GM12878 (cell line): ENCODE data around the gene MMP19. TPM values are rescaled to one million over a fixed set of nuclear protein-coding genes. Genes with fewer than 3 reads are reported as not detected.

Experiments
- ATAC-seq: fragments of 200-7000 bp; cut with Tn5 transposase; 3 replicates; pipeline ENCODE4 v1.9.1; 2020; ENCODE audit warnings: mild to moderate bottlenecking, moderate library complexity
- BruUV-seq: library from RNA; stranded (reverse); fragments of 400-500 nt; replicated peaks from 2 replicates; lab custom pipeline; 2021; lab: Mats Ljungman, UMichigan
- CTCF ChIA-PET: fragments of 300-600 bp; sonication (Branson Sonifier 250); formaldehyde crosslinking; extraction: SDS; loops from one replicate; lab custom pipeline; 2021; ENCODE audit warnings: inconsistent platforms; lab: Yijun Ruan, JAX
- POLR2A ChIA-PET: fragments of 350-600 bp; formaldehyde crosslinking; extraction: SDS; loops from one replicate; lab custom pipeline; 2021; ENCODE audit warnings: inconsistent platforms; lab: Charles Lee
- RAD21 ChIA-PET: fragments of 300-600 bp; sonication (Branson Sonifier 250); formaldehyde crosslinking; loops from one replicate; lab custom pipeline; 2023; ENCODE audit warnings: antibody characterized with exemption; ENCODE audit not compliant: unreplicated experiment; lab: Charles Lee
- SMC1A ChIA-PET: fragments of 300-600 bp; sonication (Branson Sonifier 250); formaldehyde crosslinking; loops from one replicate; lab custom pipeline; 2023; ENCODE audit not compliant: unreplicated experiment, uncharacterized antibody; lab: Charles Lee
- DNase-seq: peaks from one replicate; pipeline ENCODE4 v3.0.0-alpha.2; 2011; ENCODE audit warnings: low read depth, low spot score
- FAIRE-seq: peaks from 3 replicates; lab custom pipeline; 2011; peaks lifted over from hg19 to GRCh38; lab: Jason Lieb, UNC
- H2AFZ ChIP-seq: 2 replicates; pipeline ENCODE4 v1.6.0; 2011; ENCODE audit warnings: low read depth, low read length, control low read depth; ENCODE audit not compliant: control insufficient read depth
- H3K27ac ChIP-seq: 2 replicates; pipeline ENCODE4 v1.5.1; 2011; ENCODE audit warnings: control low read depth; ENCODE audit not compliant: control insufficient read depth, insufficient read depth
- H3K27me3 ChIP-seq, 2 experiments: replicated peaks in 1 of 2; 2 replicates each; pipeline versions ENCODE4 v1.6.0 to v1.6.1; 2011; ENCODE audit warnings: low read length in 1 of 2; ENCODE audit not compliant: control insufficient read depth in 2 of 2, insufficient read depth in 2 of 2
- H3K36me3 ChIP-seq, 2 experiments: 2 replicates each; pipeline ENCODE4 v1.5.1; 2011; ENCODE audit warnings: low read length in 1 of 2; ENCODE audit not compliant: control insufficient read depth in 2 of 2, insufficient read depth in 2 of 2
- H3K4me1 ChIP-seq: 2 replicates; pipeline ENCODE4 v1.6.1; 2011; ENCODE audit warnings: mild to moderate bottlenecking, low read length, moderate library complexity, mixed read lengths; ENCODE audit not compliant: control insufficient read depth, insufficient read depth
- H3K4me2 ChIP-seq: 2 replicates; pipeline ENCODE4 v1.6.0; 2011; ENCODE audit warnings: control low read depth; ENCODE audit not compliant: control insufficient read depth, insufficient read depth
- H3K4me3 ChIP-seq: fragments of 200-600 bp; sonication (generic); 2 replicates; pipeline ENCODE4 v1.5.1; 2016
- H3K79me2 ChIP-seq: 2 replicates; pipeline ENCODE4 v1.6.0; 2011; ENCODE audit warnings: low read length; ENCODE audit not compliant: control insufficient read depth, insufficient read depth
- H3K9ac ChIP-seq: 2 replicates; pipeline ENCODE4 v1.8.0; 2011; ENCODE audit warnings: low read length, control low read depth, mixed read lengths; ENCODE audit not compliant: control insufficient read depth, insufficient read depth
- H3K9me3 ChIP-seq: replicated peaks from 3 replicates; pipeline ENCODE4 v1.5.1; 2011; ENCODE audit warnings: mild to moderate bottlenecking, low read length; ENCODE audit not compliant: control insufficient read depth, insufficient read depth
- H4K20me1 ChIP-seq: 2 replicates; pipeline ENCODE4 v1.6.0; 2011; ENCODE audit not compliant: control insufficient read depth, insufficient read depth
- CBX3 ChIP-seq: fragments of 200-600 bp; sonication (generic); IDR thresholded peaks from 2 replicates; pipeline ENCODE4 v1.6.1; 2016; ENCODE audit warnings: low read depth, borderline replicate concordance
- FOXK2 ChIP-seq: fragments of 450-650 bp; IDR thresholded peaks from 2 replicates; pipeline ENCODE4 v1.6.1; 2017; ENCODE audit warnings: mild to moderate bottlenecking, moderate library complexity
- JUNB ChIP-seq: IDR thresholded peaks from 2 replicates; pipeline ENCODE4 v1.6.1; 2016; ENCODE audit warnings: antibody characterized with exemption, mild to moderate bottlenecking
- MYB ChIP-seq: fragments of 150-350 bp; IDR thresholded peaks from 2 replicates; pipeline ENCODE4 v1.6.1; 2014; ENCODE audit warnings: mild to moderate bottlenecking, low read depth, low read length, borderline replicate concordance
- RCOR1 ChIP-seq: conservative IDR thresholded peaks from 2 replicates; pipeline ENCODE4 v1.6.1; 2012; ENCODE audit warnings: low read depth, low read length, improper control_type of control experiment
- RELA ChIP-seq: fragments of 450-650 bp; IDR thresholded peaks from 2 replicates; pipeline ENCODE4 v1.8.0; 2014; ENCODE audit warnings: borderline replicate concordance; ENCODE audit not compliant: partially characterized antibody
- STAT3 ChIP-seq: IDR thresholded peaks from 2 replicates; pipeline ENCODE4 v1.6.1; 2011; ENCODE audit warnings: low read depth, low read length, improper control_type of control experiment
- SUPT20H ChIP-seq: IDR thresholded peaks from 2 replicates; pipeline ENCODE4 v1.6.1; 2011; ENCODE audit warnings: low read depth, mild to moderate bottlenecking, low read length, moderate library complexity, borderline replicate concordance; ENCODE audit not compliant: control insufficient read depth
- YY1 ChIP-seq: IDR thresholded peaks from 2 replicates; pipeline ENCODE4 v1.6.1; 2011; ENCODE audit warnings: low read depth, mild to moderate bottlenecking, low read length
- ZNF217 ChIP-seq: fragments of 450-650 bp; IDR thresholded peaks from 2 replicates; pipeline ENCODE4 v1.6.1; 2017; ENCODE audit warnings: antibody characterized with exemption, mild to moderate bottlenecking
- WGBS: methylation state at CpG from one replicate; pipeline ENCODE4 v1.1.6; 2016; ENCODE audit warnings: low lambda C conversion rate; ENCODE audit not compliant: insufficient replicate concordance, insufficient coverage; ENCODE audit errors: missing lambda C conversion rate; 5-methylcytosine and 5-hydroxymethylcytosine counted together
- in situ Hi-C: fragments of 300-500 bp; cut with MboI; formaldehyde crosslinking; loops from 9 replicates; pipeline ENCODE4 v1.14.3; 2018; ENCODE audit warnings: mixed read lengths
- intact Hi-C: fragments of 100-400 bp; cut with micrococcal nuclease; formaldehyde crosslinking; loops from one replicate; pipeline ENCODE4 v1.14.2; 2022; ENCODE audit not compliant: unreplicated experiment
- polyA plus RNA-seq, 11 experiments: library from polyadenylated mRNA; depleted of rRNA in 4 of 11; unstranded in 6 of 11; stranded (reverse) in 5 of 11; fragments of >200 nt; fragmentation: Nextera tagmentation in 4 of 11; fragmentation: Illumina TruSeq in 1 of 11; extraction: Ambion mirVana in 4 of 11; extraction: Trizol in 1 of 11; gene quantifications; 1 replicate in 1 of 11; 2 replicates in 10 of 11; pipeline versions ENCODE4 v1.2.1 to v1.2.3, GENCODE V29; 2011 to 2016; ENCODE audit warnings: inconsistent platforms in 2 of 11, missing spikeins in 2 of 11, low read depth in 1 of 11
- total RNA-seq, 4 experiments: library from RNA; depleted of rRNA in 3 of 4; stranded (reverse); fragments of >200 nt in 3 of 4; fragmentation: Illumina TruSeq in 1 of 4; extraction: Trizol in 1 of 4; gene quantifications; 2 replicates each; pipeline versions ENCODE4 v1.2.1 to v1.2.3, GENCODE V29; 2013 to 2021
- TF ChIP-seq, protein P1 (sequence below): fragments of 450-650 bp; IDR thresholded peaks from 2 replicates; pipeline ENCODE4 v1.6.1; 2014; ENCODE audit warnings: mild to moderate bottlenecking
- TF ChIP-seq, protein P2 (sequence below): fragments of 450-650 bp; IDR thresholded peaks from 2 replicates; pipeline ENCODE4 v1.6.1; 2017; ENCODE audit warnings: antibody characterized with exemption, mild to moderate bottlenecking, moderate library complexity
- TF ChIP-seq, protein P3 (sequence below): fragments of 450-650 bp; conservative IDR thresholded peaks from 2 replicates; pipeline ENCODE4 v1.6.1; 2017; ENCODE audit warnings: mild to moderate bottlenecking, moderate library complexity
- TF ChIP-seq, protein P4 (sequence below): fragments of 450-650 bp; IDR thresholded peaks from 2 replicates; pipeline ENCODE4 v1.6.1; 2017; ENCODE audit warnings: mild to moderate bottlenecking

The MMP19 gene
- total and polyA plus RNA-seq, 10 of the 15 experiments (the other 5 are each of a cell fraction or from before 2014, with no cell fraction given): 0.03 to 0.04 (median 0.04) TPM; not detected in 7

DNA sequence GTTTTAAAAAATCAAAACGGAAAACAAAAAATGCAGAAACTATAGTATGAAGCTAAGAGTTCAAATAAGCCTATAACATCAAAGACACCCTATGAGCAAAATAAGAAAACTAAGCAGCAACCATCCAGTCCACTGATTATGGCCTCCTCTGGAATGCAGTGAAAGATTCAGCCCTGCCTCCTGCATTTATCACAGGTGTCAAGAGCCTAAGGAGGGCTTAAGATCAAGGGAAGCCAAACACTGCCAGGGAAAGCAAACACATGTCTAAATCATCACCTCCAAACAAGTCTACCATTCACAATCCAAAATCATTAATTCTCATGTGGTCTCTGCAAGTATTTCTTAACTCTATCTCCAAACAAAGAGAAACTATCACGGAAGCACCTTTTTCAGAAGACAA is 53.6 kb downstream of the MMP19 start:
- BruUV-seq: no TSS peak
- H3K4me3 ChIP-seq: no peak overlapping the region
- POLR2A ChIA-PET: no interaction called here
- TF ChIP-seq, protein P1, sequence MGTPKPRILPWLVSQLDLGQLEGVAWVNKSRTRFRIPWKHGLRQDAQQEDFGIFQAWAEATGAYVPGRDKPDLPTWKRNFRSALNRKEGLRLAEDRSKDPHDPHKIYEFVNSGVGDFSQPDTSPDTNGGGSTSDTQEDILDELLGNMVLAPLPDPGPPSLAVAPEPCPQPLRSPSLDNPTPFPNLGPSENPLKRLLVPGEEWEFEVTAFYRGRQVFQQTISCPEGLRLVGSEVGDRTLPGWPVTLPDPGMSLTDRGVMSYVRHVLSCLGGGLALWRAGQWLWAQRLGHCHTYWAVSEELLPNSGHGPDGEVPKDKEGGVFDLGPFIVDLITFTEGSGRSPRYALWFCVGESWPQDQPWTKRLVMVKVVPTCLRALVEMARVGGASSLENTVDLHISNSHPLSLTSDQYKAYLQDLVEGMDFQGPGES: no peak
- no peak for TF ChIP-seq RCOR1
- TF ChIP-seq, protein P2, sequence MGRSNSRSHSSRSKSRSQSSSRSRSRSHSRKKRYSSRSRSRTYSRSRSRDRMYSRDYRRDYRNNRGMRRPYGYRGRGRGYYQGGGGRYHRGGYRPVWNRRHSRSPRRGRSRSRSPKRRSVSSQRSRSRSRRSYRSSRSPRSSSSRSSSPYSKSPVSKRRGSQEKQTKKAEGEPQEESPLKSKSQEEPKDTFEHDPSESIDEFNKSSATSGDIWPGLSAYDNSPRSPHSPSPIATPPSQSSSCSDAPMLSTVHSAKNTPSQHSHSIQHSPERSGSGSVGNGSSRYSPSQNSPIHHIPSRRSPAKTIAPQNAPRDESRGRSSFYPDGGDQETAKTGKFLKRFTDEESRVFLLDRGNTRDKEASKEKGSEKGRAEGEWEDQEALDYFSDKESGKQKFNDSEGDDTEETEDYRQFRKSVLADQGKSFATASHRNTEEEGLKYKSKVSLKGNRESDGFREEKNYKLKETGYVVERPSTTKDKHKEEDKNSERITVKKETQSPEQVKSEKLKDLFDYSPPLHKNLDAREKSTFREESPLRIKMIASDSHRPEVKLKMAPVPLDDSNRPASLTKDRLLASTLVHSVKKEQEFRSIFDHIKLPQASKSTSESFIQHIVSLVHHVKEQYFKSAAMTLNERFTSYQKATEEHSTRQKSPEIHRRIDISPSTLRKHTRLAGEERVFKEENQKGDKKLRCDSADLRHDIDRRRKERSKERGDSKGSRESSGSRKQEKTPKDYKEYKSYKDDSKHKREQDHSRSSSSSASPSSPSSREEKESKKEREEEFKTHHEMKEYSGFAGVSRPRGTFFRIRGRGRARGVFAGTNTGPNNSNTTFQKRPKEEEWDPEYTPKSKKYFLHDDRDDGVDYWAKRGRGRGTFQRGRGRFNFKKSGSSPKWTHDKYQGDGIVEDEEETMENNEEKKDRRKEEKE: no peak
- TF ChIP-seq CBX3: no peak
- TF ChIP-seq SUPT20H: no peak
- no peak for TF ChIP-seq RELA
- TF ChIP-seq JUNB: no peak
- no peak for TF ChIP-seq MYB
- TF ChIP-seq ZNF217: no peak
- TF ChIP-seq STAT3: no peak
- no peak for TF ChIP-seq YY1
- TF ChIP-seq, protein P3, sequence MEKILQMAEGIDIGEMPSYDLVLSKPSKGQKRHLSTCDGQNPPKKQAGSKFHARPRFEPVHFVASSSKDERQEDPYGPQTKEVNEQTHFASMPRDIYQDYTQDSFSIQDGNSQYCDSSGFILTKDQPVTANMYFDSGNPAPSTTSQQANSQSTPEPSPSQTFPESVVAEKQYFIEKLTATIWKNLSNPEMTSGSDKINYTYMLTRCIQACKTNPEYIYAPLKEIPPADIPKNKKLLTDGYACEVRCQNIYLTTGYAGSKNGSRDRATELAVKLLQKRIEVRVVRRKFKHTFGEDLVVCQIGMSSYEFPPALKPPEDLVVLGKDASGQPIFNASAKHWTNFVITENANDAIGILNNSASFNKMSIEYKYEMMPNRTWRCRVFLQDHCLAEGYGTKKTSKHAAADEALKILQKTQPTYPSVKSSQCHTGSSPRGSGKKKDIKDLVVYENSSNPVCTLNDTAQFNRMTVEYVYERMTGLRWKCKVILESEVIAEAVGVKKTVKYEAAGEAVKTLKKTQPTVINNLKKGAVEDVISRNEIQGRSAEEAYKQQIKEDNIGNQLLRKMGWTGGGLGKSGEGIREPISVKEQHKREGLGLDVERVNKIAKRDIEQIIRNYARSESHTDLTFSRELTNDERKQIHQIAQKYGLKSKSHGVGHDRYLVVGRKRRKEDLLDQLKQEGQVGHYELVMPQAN: no peak
- TF ChIP-seq, protein P4, sequence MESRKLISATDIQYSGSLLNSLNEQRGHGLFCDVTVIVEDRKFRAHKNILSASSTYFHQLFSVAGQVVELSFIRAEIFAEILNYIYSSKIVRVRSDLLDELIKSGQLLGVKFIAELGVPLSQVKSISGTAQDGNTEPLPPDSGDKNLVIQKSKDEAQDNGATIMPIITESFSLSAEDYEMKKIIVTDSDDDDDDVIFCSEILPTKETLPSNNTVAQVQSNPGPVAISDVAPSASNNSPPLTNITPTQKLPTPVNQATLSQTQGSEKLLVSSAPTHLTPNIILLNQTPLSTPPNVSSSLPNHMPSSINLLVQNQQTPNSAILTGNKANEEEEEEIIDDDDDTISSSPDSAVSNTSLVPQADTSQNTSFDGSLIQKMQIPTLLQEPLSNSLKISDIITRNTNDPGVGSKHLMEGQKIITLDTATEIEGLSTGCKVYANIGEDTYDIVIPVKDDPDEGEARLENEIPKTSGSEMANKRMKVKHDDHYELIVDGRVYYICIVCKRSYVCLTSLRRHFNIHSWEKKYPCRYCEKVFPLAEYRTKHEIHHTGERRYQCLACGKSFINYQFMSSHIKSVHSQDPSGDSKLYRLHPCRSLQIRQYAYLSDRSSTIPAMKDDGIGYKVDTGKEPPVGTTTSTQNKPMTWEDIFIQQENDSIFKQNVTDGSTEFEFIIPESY: no peak
- no peak for TF ChIP-seq FOXK2

More for the DNA sequence above, 53.6 kb downstream of the MMP19 start:
- Histone ChIP-seq H3K9me3 (no peaks in the 10 kb centered on the region), H4K20me1 (no peaks in the 10 kb centered on the region), H3K9ac (no peak overlapping the region), H3K27me3 (no peaks in the 10 kb centered on the region), H3K4me1 (no peaks in the 10 kb centered on the region), H3K36me3 (peaks cover 4 to 31% of the 10 kb centered on the region in 2 experiments; a peak in 3 of 4 replicates), H2AFZ (no peak overlapping the region), H3K79me2 (no peaks in the 10 kb centered on the region), H3K4me2 (no peak overlapping the region), H3K27ac (no peak overlapping the region)
- WGBS: 100% methylated on average over 2 of the region's 2 CpGs
- RAD21 ChIA-PET: interaction anchor here (2.1 kb wide), 1 partner anchor 51 kb away, joined by 5 read pairs; no protein-coding TSS in a partner anchor
- intact Hi-C loops (no loop called here), in situ Hi-C loops (no loop called here)
- FAIRE-seq (no peak), DNase-seq (no peak), ATAC-seq (no peak)
- CTCF ChIA-PET: interaction anchor here (1.0 to 1.2 kb wide), 2 partner anchors 36 to 151 kb away, joined by 3 read pairs; no protein-coding TSS in a partner anchor
- SMC1A ChIA-PET: interaction anchor here (0.6 to 1.9 kb wide), 3 partner anchors 11 to 544 kb away, joined by 3 to 4 read pairs (median 3); partner anchors contain the start of gene PAN2
